Small intestine (tissue), 7 donors: ENCODE results near the gene FEZF2. TPM values are rescaled to one million over a fixed set of nuclear protein-coding genes. Genes with fewer than 3 reads are reported as not detected.

Source experiments
- DNase-seq, 2 donors: peaks; one replicate each; pipeline versions ENCODE4 v3.0.0 to v3.0.0-alpha.2; 2013
- FAIRE-seq: peaks from 2 replicates; lab custom pipeline; 2012; peaks lifted over from hg19 to GRCh38; lab: Jason Lieb, UNC
- H3K27ac ChIP-seq, 3 donors: one replicate each; pipeline ENCODE4 v1.5.1; 2013; ENCODE audit warnings: low read length in 2 of 3, mild to moderate bottlenecking in 2 of 3, control low read depth in 1 of 3, inconsistent platforms in 1 of 3, low read depth in 1 of 3, moderate library complexity in 1 of 3
- H3K27me3 ChIP-seq, 3 donors: one replicate each; pipeline ENCODE4 v1.6.1; 2013; ENCODE audit warnings: low read length in 3 of 3, inconsistent platforms in 1 of 3; ENCODE audit not compliant: control insufficient read depth in 3 of 3, insufficient read depth in 3 of 3
- H3K36me3 ChIP-seq, 3 donors: one replicate each; pipeline ENCODE4 v1.6.1; 2013; ENCODE audit warnings: low read length in 3 of 3, inconsistent platforms in 1 of 3, low read depth in 1 of 3, mild to moderate bottlenecking in 1 of 3, moderate library complexity in 1 of 3; ENCODE audit not compliant: control insufficient read depth in 3 of 3, insufficient read depth in 2 of 3
- H3K4me1 ChIP-seq, 3 donors: one replicate each; pipeline ENCODE4 v1.6.1; 2013; ENCODE audit warnings: low read length in 2 of 3, inconsistent platforms in 1 of 3, low read depth in 1 of 3, mild to moderate bottlenecking in 1 of 3, moderate library complexity in 1 of 3; ENCODE audit not compliant: control insufficient read depth in 3 of 3, insufficient read depth in 2 of 3
- H3K4me3 ChIP-seq, 3 donors: one replicate each; pipeline ENCODE4 v1.5.1; 2013; ENCODE audit warnings: low read length in 3 of 3, control low read depth in 1 of 3, inconsistent platforms in 1 of 3, low read depth in 1 of 3, mild to moderate bottlenecking in 1 of 3, moderate library complexity in 1 of 3
- H3K9me3 ChIP-seq, 2 donors: one replicate each; pipeline ENCODE4 v1.6.1; 2013; ENCODE audit warnings: low read depth in 1 of 2, low read length in 1 of 2; ENCODE audit not compliant: control insufficient read depth in 2 of 2, insufficient read depth in 1 of 2
- WGBS, 3 donors: extraction: QIAGEN DNeasy Blood & Tissue Kit; methylation state at CpG; one replicate each; pipeline ENCODE4 v1.1.7; 2013; 5-methylcytosine and 5-hydroxymethylcytosine counted together
- polyA plus RNA-seq, 4 donors: library from polyadenylated mRNA; stranded (reverse) in 3 of 4; unstranded in 1 of 4; fragments of 200-250 nt in 3 of 4; fragments of 120-200 nt in 1 of 4; gene quantifications; one replicate each; pipeline versions ENCODE4 v1.2.1 to v1.2.3, GENCODE V29; 2013
- donor health status: healthy with polysubstance abuse.
- donor health status: control.
- donor health status: control.
- donor health status: Bipolar disorder and iron deficiency.
- donor health status: healthy.

Gene FEZF2
- polyA plus RNA-seq, 4 donors, result not detected

GRCh38 chr3:62363275-62363674, 10.1 kb downstream of the FEZF2 start:
- DNase-seq (no peak), FAIRE-seq (no peak)
- H3K4me3 ChIP-seq, result no peak overlapping the region
- H3K36me3 ChIP-seq, result no peaks in the 10 kb centered on the region
- whole genome bisulfite sequencing, 3 donors, result 83 to 91% (median 85%) methylated on average over 6 of the region's 6 CpGs
- peaks cover 0 to 3% of the 10 kb centered on the region in 2 donors for H3K9me3 ChIP-seq
- no peak overlapping the region for H3K27ac ChIP-seq
- no peaks in the 10 kb centered on the region for H3K4me1 ChIP-seq
- H3K27me3 ChIP-seq, result peaks cover 3 to 49% (median 13%) of the 10 kb centered on the region in 3 donors

GRCh38 chr3:62361824-62362223, 11.5 kb downstream of the FEZF2 start:
- H3K27ac ChIP-seq, result no peak overlapping the region
- H3K4me3 ChIP-seq, result no peak overlapping the region
- H3K36me3 ChIP-seq, result no peaks in the 10 kb centered on the region
- DNase-seq (no peak), FAIRE-seq (no peak)
- no peaks in the 10 kb centered on the region for H3K4me1 ChIP-seq
- H3K27me3 ChIP-seq, result peaks cover under 1 to 35% (median 3%) of the 10 kb centered on the region in 3 donors
- 61 to 66% (median 65%) methylated on average over 3 of the region's 3 CpGs for WGBS, 3 donors
- no peaks in the 10 kb centered on the region for H3K9me3 ChIP-seq

GRCh38 chr3:62361261-62361660, 12.1 kb downstream of the FEZF2 start:
- H3K4me1 ChIP-seq, result no peaks in the 10 kb centered on the region
- no peak for FAIRE-seq
- DNase-seq, result no peak
- peaks cover 0 to 31% (median 5%) of the 10 kb centered on the region in 3 donors for H3K27me3 ChIP-seq
- no peaks in the 10 kb centered on the region for H3K9me3 ChIP-seq
- no peak overlapping the region for H3K4me3 ChIP-seq
- no peak overlapping the region for H3K27ac ChIP-seq
- H3K36me3 ChIP-seq, result no peaks in the 10 kb centered on the region
- WGBS, 3 donors, result 82 to 90% (median 86%) methylated on average over 3 of the region's 3 CpGs

GRCh38 chr3:62359531-62359930, 13.8 kb downstream of the FEZF2 start:
- H3K27me3 ChIP-seq, result peaks cover 0 to 19% (median 10%) of the 10 kb centered on the region in 3 donors
- FAIRE-seq (no peak), DNase-seq (no peak)
- H3K9me3 ChIP-seq, result no peaks in the 10 kb centered on the region
- H3K36me3 ChIP-seq, result no peaks in the 10 kb centered on the region
- 75 to 81% (median 77%) methylated on average over 4 of the region's 4 CpGs for WGBS, 3 donors
- no peaks in the 10 kb centered on the region for H3K4me1 ChIP-seq
- H3K4me3 ChIP-seq, result no peak overlapping the region
- H3K27ac ChIP-seq, result no peak overlapping the region

- Histone ChIP-seq H3K9me3 (no peaks in the 10 kb centered on the region), H3K4me1 (no peaks in the 10 kb centered on the region), H3K27me3 (peaks cover 0 to 10% (median 4%) of the 10 kb centered on the region in 3 donors), H3K4me3 (no peak overlapping the region), H3K27ac (no peak overlapping the region), H3K36me3 (no peaks in the 10 kb centered on the region)
- no peak for DNase-seq
- FAIRE-seq, result no peak
Observed at GRCh38 chr3:62356356-62356755, 17.0 kb downstream of the FEZF2 start.

- 55 to 63% (median 55%) methylated on average over 3 of the region's 3 CpGs for WGBS, 3 donors
- H3K4me1 ChIP-seq, result no peaks in the 10 kb centered on the region
- FAIRE-seq (no peak), DNase-seq (no peak)
- no peak overlapping the region for H3K4me3 ChIP-seq
- peaks cover 0 to 10% (median 4%) of the 10 kb centered on the region in 3 donors for H3K27me3 ChIP-seq
- no peaks in the 10 kb centered on the region for H3K36me3 ChIP-seq
- H3K27ac ChIP-seq, result no peak overlapping the region
- no peaks in the 10 kb centered on the region for H3K9me3 ChIP-seq
Observed at GRCh38 chr3:62355703-62356102, 17.6 kb downstream of the FEZF2 start.

- no peaks in the 10 kb centered on the region for H3K4me1 ChIP-seq
- no peak overlapping the region for H3K27ac ChIP-seq
- no peaks in the 10 kb centered on the region for H3K36me3 ChIP-seq
- FAIRE-seq (no peak), DNase-seq (no peak)
- no peaks in the 10 kb centered on the region for H3K27me3 ChIP-seq
- WGBS, 3 donors, result 58 to 75% (median 70%) methylated on average over 2 of the region's 2 CpGs
- no peaks in the 10 kb centered on the region for H3K9me3 ChIP-seq
- no peak overlapping the region for H3K4me3 ChIP-seq
Observed at GRCh38 chr3:62343755-62344154, 29.6 kb downstream of the FEZF2 start.

- Histone ChIP-seq H3K36me3 (no peaks in the 10 kb centered on the region), H3K27ac (no peak overlapping the region), H3K4me1 (no peaks in the 10 kb centered on the region), H3K4me3 (no peak overlapping the region), H3K9me3 (no peaks in the 10 kb centered on the region), H3K27me3 (no peaks in the 10 kb centered on the region)
- FAIRE-seq (no peak), DNase-seq (no peak)
- WGBS, 3 donors, result 85 to 90% (median 90%) methylated on average over 3 of the region's 3 CpGs
Observed at GRCh38 chr3:62335196-62335595, 38.2 kb downstream of the FEZF2 start.

GRCh38 chr3:62332835-62333244, 40.5 kb downstream of the FEZF2 start:
- DNase-seq (peak; percentile 8 to 9), FAIRE-seq (no peak)
- Histone ChIP-seq H3K27ac (no peak overlapping the region), H3K36me3 (no peaks in the 10 kb centered on the region), H3K4me3 (no peak overlapping the region), H3K27me3 (no peaks in the 10 kb centered on the region), H3K9me3 (no peaks in the 10 kb centered on the region), H3K4me1 (no peaks in the 10 kb centered on the region)
- WGBS, 3 donors, result 48 to 50% (median 50%) methylated on average over 2 of the region's 2 CpGs
